GM21619 (cell line): Measurements from ENCODE around the gene HTR6.

ENCODE experiments used
- ATAC-seq: cut with Tn5 transposase; IDR thresholded peaks from one replicate; pipeline ENCODE4 v1.9.1; 2021; ENCODE audit not compliant: unreplicated experiment

The HTR6 gene

GRCh38 chr1:19656134-19656779 is 8.4 kb upstream of the HTR6 start:
- no peak for ATAC-seq

DNA sequence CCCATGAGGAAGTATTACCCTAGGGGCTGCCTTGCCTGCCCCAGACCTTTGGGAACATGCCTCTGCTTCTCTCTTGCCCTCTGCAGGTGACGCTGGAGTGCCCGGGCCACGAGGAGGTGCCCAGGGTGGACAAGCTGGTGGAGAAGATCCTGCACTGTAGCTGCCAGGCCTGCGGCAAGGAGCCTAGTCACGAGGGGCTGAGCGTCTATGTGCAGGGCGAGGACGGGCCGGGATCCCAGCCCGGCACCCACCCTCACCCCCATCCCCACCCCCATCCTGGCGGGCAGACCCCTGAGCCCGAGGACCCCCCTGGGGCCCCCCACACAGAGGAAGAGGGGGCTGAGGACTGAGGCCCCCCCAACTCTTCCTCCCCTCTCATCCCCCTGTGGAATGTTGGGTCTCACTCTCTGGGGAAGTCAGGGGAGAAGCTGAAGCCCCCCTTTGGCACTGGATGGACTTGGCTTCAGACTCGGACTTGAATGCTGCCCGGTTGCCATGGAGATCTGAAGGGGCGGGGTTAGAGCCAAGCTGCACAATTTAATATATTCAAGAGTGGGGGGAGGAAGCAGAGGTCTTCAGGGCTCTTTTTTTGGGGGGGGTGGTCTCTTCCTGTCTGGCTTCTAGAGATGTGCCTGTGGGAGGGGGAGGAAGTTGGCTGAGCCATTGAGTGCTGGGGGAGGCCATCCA is 7.8 kb upstream of the HTR6 start:
- no peak for ATAC-seq

GRCh38 chr1:19657511-19657910 is 7.2 kb upstream of the HTR6 start:
- no peak for ATAC-seq

GRCh38 chr1:19658186-19658585 is 6.5 kb upstream of the HTR6 start:
- ATAC-seq = no peak

GRCh38 chr1:19661721-19662228 is 2.9 kb upstream of the HTR6 start:
- no peak for ATAC-seq

DNA sequence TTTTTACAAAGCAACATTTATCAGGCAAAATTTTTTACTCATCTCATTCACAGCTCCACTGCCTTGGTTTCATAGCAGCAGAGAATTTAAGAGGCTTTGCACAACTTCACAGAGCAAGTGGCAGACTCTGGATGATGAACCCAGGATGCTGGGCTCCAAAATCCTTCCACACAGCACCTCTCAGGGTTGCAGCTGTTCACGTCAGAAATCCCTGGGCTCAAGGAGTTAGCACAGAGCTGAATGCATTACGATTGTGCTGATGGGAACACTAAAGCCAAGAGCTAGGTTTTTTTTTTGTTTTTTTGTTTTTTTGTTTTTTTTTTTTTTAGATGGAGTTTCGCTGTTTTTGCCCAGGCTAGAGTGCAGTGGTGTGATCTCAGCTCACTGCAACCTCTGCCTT is 2.4 kb upstream of the HTR6 start:
- no peak for ATAC-seq

DNA sequence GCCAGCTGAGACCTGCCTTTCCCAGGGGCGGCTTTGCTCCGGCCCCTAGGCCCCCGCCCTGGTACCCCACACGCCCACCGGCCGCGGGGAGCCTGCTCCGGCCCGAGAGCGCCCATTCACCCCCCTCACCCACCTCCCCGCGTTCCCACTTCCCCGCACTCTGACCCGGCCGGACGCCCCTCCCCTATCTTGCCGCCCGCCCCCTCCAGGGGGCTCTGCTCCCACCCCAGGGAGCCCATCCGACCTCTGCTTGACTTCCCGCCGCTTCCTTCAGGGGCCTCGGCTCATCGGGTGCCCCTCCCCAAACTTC is 466 bp downstream of the HTR6 start:
- no peak for ATAC-seq

- no peak for ATAC-seq
Observed at GRCh38 chr1:19665496-19666465, 1.1 kb downstream of the HTR6 start.

DNA sequence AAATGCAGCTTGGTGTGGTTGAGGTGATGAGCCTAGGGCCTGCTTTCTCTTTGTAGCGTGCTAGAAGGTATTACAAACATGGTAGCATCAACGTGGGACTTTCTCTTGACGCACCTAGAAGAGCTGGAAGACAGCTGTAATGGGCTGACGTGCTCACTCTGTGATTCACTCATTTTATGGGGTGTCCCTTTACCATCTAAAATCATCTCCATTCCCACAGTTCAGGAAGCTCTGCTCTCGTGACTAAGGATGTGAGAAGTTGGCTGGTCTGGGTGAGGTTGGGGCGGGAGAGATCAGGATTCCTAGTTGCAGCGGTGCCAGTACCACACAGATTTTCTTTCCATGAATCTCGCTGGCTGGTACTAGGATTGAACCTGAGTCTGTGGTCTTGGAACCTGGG is 4.2 kb downstream of the HTR6 start:
- ATAC-seq = no peak

DNA sequence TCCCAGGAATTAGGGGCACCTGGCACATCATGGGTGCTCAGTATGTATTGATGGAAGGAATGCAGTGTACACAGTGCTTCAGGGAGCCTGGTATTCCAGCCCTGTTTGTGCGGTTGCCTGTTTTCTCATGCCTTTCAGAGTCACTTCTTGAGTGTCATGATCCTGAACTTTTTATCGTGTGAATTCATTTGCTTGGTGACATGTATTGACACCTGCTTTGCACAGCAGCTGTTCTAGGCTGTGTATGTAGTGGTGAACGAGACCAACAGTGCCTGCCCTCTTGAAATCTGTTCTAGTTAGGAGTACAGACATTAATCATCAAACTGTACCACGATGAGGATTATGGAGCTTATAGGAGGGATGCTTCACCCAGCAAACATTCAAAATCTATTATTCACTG is 6.1 kb downstream of the HTR6 start:
- ATAC-seq = no peak

DNA sequence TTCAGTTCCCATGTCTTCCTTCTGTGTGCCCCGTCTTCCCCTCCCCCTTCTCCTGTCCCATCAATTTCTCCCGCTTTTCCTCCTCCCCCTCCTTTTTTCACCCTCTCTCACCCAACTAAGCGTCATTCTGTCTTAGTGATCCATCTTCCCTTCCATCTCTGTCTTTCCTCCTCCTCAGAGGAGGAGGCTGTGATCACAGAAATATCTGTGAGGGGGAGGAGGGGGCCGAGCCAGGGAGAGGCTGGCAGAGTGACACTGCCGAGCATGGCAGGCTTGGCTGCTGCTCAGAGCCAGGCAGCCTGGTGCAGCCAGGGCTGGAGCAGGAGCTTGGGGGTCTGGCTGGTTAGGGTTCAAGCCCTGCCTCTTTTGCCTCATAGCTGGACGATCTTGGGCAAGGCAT is 7.6 kb downstream of the HTR6 start:
- no peak for ATAC-seq

GRCh38 chr1:19675797-19676196 is 11.1 kb downstream of the HTR6 start:
- ATAC-seq = no peak

- ATAC-seq = no peak
Observed at GRCh38 chr1:19676438-19676922, 11.8 kb downstream of the HTR6 start.

DNA sequence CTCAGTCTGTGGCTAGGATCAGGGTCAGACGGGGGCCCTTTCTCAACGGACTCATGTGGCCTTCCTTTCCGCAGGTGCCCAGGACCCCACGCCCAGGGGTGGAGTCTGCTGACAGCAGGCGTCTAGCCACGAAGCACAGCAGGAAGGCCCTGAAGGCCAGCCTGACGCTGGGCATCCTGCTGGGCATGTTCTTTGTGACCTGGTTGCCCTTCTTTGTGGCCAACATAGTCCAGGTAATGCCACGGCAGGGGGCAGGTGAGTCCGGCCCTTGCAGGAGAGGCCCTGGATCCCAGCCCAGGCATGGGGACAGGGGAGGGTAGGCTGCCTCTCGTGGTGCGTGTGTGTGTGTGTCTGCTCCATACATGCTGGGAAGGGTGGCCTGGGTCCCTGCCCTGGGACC is 13.8 kb downstream of the HTR6 start:
- ATAC-seq = no peak

GRCh38 chr1:19678931-19679453 is 14.3 kb downstream of the HTR6 start:
- no peak for ATAC-seq

GRCh38 chr1:19679691-19680090 is 15.0 kb downstream of the HTR6 start:
- ATAC-seq = no peak

- ATAC-seq = no peak
Observed at GRCh38 chr1:19680644-19681043, 16.0 kb downstream of the HTR6 start.

DNA sequence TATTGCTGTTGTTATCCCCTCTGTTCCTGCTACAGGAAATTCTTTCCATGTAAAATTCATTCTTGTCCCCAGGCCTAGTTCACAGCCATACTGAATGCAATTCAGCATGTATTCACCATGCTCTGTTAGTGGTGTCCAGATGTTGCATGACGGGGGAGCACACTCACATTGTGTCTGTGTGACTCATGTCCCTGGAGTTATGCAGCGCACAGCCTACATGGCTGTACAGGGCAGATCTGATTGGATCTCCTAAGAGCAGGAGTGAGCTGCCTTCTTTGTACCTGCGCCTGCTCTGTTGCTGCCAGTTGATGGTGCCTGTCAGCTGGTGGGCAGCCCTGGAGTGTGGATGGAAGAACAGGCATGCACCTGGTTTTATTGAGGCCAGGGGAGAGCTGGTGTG is 17.6 kb downstream of the HTR6 start:
- ATAC-seq = no peak

DNA sequence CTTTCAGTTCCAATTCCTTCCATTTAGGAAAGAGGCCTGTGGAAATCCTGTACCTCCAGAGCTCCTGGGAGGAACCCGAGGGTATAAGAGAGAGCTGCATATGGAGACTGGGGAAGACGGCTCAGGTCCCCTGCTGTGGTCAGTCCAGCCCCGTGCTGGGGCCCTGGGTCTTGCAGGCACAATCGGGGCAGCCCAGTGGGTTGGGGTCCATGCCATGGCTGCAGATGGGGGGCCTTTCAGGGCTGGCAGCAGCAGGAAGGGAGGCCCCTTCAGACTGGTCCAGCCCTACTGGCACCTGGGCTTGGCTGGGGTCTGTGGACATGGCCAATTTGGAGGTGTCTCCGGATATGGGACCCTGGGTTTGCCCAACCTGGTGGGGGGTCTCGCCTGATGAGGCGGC is 18.2 kb downstream of the HTR6 start:
- no peak for ATAC-seq

GRCh38 chr1:19683351-19683750 is 18.7 kb downstream of the HTR6 start:
- no peak for ATAC-seq

GRCh38 chr1:19684677-19685076 is 20.0 kb downstream of the HTR6 start:
- ATAC-seq = no peak
